ENCODE measurements around the gene KRTAP10-2. TPM values are rescaled to one million over a fixed set of nuclear protein-coding genes. Genes with fewer than 3 reads are reported as not detected.

Gene KRTAP10-2
- total and polyA plus RNA-seq, 7 donors, result not detected

GRCh38 chr21:44544566-44544965, 6.7 kb downstream of the KRTAP10-2 start:
- intact Hi-C loops (cut with DNase I), result no loop called here
- Histone ChIP-seq H3K4me1 (no peaks in the 10 kb centered on the region), H3K27ac (no peak overlapping the region), H3K27me3 (ENCODE audit: insufficient read depth in 3 of 3, low read length in 2 of 3) (peaks cover 0 to 31% (median 8%) of the 10 kb centered on the region in 3 donors), H3K36me3 (ENCODE audit: insufficient read depth in 1 of 2, low read depth in 1 of 2) (no peaks in the 10 kb centered on the region), H3K4me3 (no peak overlapping the region), H3K9me3 (peaks cover 4% of the 10 kb centered on the region)
- no peak for DNase-seq
- ATAC-seq, result no peak
- TF ChIP-seq CTCF (IDR thresholded peaks at IDR 0.05), result no peak
- 63 to 70% (median 67%) methylated on average over 3 of the region's 3 CpGs for WGBS, 3 donors

- intact Hi-C loops (cut with DNase I), result no loop called here
- Histone ChIP-seq H3K4me1 (no peaks in the 10 kb centered on the region), H3K27me3 (ENCODE audit: insufficient read depth in 3 of 3, low read length in 2 of 3) (peaks cover 0 to 20% (median 7%) of the 10 kb centered on the region in 3 donors), H3K27ac (no peak overlapping the region), H3K4me3 (no peak overlapping the region), H3K36me3 (ENCODE audit: insufficient read depth in 1 of 2, low read depth in 1 of 2) (no peaks in the 10 kb centered on the region), H3K9me3 (peaks cover 4% of the 10 kb centered on the region)
- 82 to 85% (median 83%) methylated on average over 1 of the region's 1 CpG for WGBS, 3 donors
- no peak for ATAC-seq
- TF ChIP-seq CTCF (IDR thresholded peaks at IDR 0.05), result no peak
- no peak for DNase-seq
Observed at GRCh38 chr21:44542716-44543115, 8.6 kb downstream of the KRTAP10-2 start.

GRCh38 chr21:44540741-44541288, 10.5 kb downstream of the KRTAP10-2 start:
- no peak overlapping the region for H3K27ac ChIP-seq
- TF ChIP-seq CTCF (IDR thresholded peaks at IDR 0.05), result no peak
- no peaks in the 10 kb centered on the region for H3K36me3 ChIP-seq (ENCODE audit: insufficient read depth in 1 of 2, low read depth in 1 of 2)
- WGBS, 3 donors, result 72 to 78% (median 72%) methylated on average over 11 of the region's 11 CpGs
- no peak for ATAC-seq
- H3K4me1 ChIP-seq, result no peaks in the 10 kb centered on the region
- intact Hi-C loops (cut with DNase I), result no loop called here
- no peaks in the 10 kb centered on the region for H3K9me3 ChIP-seq
- DNase-seq, result no peak
- H3K27me3 ChIP-seq (ENCODE audit: insufficient read depth in 3 of 3, low read length in 2 of 3), result peaks cover 0 to 17% (median 7%) of the 10 kb centered on the region in 3 donors
- H3K4me3 ChIP-seq, result no peak overlapping the region

GRCh38 chr21:44539991-44540666, 11.2 kb downstream of the KRTAP10-2 start, which contains the start of gene KRTAP10-1:
KRTAP10-1 (minus strand) TSS chr21:44540195; CDS start chr21:44540150, 45 bp downstream.
- no peak for ATAC-seq
- TF ChIP-seq CTCF (IDR thresholded peaks at IDR 0.05), result no peak
- H3K36me3 ChIP-seq (ENCODE audit: insufficient read depth in 1 of 2, low read depth in 1 of 2), result no peaks in the 10 kb centered on the region
- H3K4me1 ChIP-seq, result no peaks in the 10 kb centered on the region
- no peak for DNase-seq
- H3K4me3 ChIP-seq, result no peak within 1 kb of the TSS
- intact Hi-C loops (cut with DNase I), result no loop called here
- WGBS, 3 donors, result 33 to 54% (median 53%) methylated on average over 20 to 21 of the region's 21 CpGs
- H3K27ac ChIP-seq, result no peak within 1 kb of the TSS
- H3K9me3 ChIP-seq, result no peaks in the 10 kb centered on the region
- H3K27me3 ChIP-seq (ENCODE audit: insufficient read depth in 3 of 3, low read length in 2 of 3), result peaks cover 0 to 17% (median 7%) of the 10 kb centered on the region in 3 donors
